ENCODE results near the gene GPR146.
"Not testable (repeated sequence)": the region's sequence is repeated elsewhere in the genome, so short reads cannot be mapped to it uniquely, and the experiment has no call there.

GPR146 gene

DNA sequence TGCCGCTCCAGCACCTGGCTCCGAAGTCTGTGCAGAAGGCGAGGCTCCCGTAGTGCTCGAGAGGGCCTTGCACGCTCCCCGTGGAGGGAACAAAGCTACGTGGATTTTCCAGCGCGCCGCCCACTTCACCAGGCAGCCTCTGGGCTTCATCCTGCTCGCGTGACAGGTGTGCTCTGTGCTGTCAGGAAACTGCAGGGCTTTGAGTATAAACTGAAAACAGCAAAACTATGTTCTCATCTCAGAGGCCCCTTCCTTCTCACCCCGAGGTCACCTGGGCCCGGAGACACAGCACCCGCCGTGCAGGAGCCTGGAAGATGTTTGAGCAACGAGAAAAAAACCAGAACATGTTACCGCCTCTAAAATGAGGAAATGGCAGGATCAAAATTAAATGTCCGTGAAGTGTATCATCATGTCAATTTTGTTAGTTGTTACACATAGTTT is 17.6 kb upstream of the GPR146 start:
- DNase-seq, result no peak

DNA sequence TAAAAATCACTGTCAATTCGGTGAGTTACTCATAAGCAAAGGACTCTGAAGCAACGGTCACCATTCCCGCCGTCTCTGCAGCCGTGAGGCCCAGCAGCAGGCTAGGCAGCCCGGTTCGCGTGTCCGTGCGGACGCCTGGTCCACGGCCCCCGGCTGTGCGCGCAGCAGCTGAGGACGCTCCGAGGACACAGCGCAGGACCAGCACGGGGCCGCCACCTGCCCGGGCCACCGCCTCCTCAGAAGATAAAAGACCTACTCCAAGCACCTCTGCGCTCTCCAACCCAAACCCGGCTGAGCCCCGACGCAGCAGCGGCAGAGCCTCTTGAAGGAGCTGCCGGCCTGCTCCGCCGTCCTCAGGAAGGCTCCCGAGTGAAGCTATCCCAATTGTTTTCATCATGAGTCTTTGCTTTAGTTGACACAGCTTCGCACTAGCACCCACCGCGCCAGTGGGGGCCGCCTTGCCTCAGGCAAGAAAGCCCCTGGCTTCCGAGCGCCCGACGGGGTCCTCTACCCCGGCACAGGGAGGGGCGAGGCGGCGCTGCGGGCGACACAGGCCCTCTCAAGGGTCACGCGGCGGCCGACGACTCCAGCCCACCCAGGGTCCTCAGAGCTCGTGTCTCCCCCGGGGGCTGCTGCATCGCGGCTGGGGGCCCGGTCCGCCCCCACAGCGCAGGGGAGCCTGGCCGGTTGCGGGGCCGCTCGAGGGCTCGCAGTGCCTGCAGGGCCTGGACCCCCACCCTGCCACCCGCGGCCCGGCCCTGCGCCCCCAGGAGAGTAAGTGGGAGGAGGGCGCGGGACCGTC is 16.9 kb upstream of the GPR146 start:
- peak; percentile 72 for DNase-seq

DNA sequence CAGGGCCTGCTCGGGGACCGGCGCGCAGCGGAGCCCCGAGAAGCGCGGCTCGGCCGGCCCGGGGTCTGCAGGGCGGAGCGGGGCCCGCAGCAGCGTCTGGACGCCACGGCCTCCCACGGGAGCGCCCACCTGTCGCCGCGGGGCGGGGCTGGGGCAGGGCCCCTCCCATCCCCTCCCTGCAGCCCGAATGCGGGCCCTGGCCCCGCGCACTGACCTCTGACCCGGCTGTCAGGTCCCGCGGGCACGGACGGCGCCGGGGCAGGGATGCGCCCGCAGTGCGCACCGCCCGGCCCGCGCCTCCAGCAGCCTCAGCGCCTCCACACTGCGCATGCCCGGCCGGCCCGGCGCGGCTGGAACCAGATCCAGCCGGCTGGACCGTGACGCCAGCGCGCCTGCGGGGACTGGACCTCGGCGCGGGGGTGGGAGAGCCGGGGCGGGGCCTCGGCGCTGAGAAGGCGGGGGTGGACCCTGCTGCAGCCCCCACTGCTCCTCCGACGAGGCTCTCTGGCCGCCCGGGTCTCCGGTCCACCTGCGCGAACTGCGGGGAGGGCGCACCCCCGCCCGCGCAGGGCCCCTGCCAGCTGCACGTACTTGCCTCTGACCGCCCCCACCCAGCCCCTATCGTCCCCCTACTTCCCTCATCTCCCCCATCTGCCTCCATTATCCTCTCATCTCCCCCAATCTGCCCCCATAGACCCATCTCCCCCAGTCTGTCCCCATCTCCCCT is 16.1 kb upstream of the GPR146 start:
- peak; percentile 96 for DNase-seq

DNA sequence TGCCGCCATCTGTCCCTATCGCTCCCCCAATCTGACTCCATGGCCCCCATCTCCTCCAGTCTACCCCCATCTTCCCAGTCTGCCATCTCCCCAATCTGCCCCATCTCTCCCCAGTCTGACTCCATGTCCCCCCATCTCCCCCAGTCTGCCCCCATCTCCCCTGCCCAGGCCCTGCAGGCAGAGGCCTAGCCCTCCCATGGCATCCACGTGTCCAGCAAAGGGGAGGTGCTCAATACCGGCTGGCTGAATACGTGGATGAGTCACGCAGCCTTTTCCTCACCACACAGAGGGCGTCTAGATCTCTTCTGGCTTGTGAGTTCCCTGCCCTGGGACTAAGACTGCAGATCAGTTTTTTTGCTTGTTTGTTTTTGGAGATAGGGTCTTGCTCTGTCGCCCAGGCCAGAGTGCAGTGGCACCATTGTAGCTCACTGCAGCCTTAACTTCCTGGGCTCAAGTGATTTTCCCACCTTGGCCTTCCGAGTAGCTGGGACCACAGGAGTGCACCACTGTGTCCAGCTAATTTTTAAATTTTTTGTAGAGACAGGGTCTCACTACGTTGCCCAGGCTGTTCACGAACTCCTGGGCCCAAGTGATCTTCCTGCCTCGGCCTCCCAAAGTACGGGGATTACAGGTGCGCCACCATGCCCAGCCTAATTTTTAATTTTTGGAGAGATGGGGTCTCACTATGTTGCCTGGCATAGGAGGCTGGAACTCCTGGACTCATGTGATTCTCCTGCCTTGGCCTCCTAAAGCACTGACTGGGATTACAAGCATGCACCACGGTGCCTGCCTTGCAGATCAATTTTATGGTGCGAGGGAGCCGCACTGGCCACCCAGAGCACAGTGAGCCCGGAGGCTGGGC is 15.3 kb upstream of the GPR146 start:
- peak; percentile 90 for DNase-seq

DNA sequence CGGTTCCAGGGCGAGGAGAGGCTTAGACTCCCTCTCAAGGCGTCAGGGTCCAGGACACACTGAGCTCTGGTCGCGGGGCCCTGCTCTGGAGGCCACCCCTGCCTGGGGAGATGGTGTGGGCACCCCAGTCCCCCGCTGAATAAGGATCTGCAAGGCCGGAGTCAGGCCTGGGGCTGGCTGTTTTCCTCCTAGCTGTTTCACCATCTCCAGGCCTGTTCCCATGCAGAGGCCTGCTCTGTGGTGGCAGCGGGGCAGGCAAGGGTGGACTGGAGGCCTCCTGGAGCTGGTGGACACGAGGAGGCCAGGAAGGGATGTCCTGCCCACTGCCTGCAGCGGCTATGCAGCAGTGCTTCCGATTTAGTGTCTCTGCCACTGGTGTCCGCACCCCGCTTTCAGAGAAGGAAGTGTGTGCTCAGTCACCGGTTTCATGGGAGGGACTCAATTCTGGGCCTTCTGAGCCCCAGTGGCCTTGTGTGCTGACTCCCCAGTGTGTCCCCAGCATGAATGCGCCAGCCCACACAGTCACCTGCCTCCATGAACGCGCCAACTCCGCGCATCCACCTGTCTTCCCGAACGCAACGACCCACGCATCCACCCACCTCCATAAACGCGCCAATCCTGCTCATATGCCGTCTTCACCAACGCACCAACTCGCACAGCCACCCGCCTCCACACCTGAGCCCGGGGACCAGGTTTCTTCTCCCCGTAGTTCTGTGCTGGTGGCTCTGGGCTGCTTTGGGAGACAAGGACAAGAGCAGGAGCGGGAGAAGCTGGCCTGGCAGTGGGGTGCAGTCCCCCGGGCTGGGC is 14.5 kb upstream of the GPR146 start:
- DNase-seq, result no peak

DNA sequence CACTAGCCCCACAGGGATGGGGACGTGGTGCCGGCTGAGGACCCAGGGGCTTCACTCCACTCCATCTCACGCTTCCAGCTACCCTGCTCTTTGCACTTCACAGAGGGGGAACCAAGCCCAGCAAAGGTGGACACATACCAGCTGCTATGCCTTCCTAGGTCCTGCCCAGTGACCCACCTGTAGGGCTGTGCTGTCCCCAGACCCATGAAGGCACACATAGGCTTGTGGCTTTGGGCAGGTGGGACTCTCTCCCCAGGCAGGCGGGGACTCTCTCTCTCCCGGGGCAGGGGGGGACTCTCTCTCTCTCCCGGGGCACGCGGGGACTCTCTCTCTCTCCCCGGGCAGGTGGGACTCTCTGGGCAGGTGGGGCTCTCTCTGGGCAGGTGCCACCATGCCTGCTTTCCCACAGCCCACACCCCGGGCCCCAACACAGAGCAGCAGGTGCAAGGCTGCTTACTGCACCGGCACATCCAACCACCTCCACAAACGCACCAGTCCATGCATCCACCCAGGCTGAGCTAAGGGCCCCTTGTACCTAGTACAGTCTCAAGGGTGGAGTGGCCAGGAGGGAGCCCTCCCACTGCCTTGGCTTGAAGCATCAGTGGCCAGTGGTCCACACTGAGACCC is 13.8 kb upstream of the GPR146 start:
- DNase-seq, result no peak

DNA sequence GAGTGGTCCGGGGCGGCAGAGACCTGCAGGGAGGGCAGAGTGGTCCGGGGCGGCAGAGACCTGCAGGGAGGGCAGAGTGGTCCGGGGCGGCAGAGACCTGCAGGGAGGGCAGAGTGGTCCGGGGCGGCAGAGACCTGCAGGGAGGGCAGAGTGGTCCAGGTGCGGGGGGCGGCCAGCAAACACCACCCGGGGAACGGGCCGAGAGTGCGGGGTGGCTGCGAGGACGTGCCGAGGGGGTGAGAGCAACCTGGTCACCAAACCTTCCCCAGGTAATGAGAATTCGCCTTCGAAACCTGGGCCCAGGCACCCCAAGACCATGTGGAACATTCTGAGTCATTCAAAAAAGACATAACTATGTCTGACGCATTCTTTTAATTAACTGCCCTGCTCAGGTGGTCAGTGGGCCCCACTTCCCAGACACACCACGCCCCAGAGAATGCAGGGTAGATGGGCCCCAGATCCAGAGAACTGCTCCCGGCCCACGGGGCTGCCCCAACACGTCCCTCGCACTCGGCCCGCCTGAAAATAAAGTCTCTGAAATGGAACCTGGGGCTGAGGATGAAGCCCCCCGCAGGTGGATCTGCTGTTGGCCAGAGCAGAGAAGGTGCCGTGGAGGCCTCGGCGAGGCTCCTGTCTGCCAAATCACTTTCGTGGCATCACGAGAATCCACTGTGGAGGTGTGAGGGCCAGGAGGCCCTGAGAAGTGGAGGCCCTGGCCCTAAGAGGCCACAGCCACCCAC is 12.5 kb upstream of the GPR146 start:
- no peak for DNase-seq

DNA sequence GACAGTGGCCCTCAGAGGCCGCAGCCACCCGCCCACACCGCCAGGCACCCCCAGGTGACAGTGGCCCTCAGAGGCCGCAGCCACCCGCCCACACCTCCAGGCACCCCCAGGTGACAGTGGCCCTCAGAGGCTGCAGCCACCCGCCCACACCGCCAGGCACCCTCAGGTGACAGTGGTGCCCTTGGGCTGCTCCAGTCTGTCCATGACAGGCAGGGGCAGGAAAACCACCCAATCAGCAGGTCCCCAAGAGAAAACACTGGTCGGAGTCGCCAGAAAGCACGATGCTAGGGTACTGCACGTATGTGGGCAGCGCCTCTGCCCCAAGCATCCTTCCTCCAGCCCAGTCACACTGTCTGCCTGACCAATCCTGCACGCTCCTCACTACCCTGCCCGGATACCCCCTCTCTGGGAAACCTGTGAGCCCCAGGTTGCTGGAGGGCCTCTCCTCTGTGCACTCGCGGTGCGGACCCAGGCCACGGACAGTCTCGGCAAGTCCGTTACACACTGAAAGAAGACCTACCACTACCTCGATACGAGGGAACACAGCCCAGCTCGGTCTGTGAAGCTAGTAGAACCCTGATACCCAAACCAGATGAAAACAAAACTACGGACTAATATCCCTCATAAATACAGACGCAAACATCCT is 11.7 kb upstream of the GPR146 start:
- no peak for DNase-seq

DNA sequence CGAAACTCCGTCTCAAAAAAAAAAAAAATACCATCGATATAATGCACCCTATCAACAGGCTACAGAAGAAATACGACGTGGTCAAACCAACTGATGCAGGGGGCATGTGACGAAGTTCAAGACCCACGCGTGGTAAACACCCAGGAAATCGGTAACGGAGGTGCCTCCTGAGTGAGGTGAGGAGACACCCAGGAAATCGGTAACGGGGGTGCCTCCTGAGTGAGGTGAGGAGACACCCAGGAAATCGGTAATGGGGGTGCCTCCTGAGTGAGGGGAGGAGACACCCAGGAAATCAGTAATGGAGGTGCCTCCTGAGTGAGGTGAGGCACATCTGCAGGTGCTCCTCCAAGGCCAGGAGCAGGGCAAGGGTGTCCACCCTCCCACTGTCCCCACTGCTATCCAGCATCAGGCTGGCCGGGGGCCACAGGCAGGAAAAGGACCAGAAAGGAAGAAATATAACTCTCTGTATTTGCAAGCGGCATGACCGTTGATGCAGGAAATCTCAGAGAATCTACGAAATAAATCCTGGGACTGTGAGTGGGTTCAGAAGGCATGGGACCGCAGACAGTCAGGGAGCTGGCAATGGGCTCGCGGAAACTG is 10.7 kb upstream of the GPR146 start:
- no peak for DNase-seq

DNA sequence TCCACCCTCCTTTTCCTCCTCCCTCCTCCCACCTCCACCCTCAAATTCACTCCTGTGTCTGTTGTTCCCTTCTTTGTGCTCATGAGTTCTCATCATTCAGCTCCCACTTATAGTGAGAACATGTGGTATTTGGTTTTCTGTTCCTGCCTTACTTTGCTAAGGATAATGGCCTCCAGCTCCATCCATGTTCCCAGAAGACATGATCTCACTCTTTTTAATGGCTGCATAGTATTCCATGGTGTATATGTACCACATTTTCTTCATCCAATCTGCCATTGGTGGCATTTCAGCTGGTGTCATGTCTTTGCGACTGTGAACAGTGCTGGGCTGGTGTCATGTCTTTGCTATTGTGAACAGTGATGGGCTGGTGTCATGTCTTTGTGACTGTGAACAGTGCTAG is 9.6 kb upstream of the GPR146 start:
- DNase-seq, result not testable (repeated sequence)

DNA sequence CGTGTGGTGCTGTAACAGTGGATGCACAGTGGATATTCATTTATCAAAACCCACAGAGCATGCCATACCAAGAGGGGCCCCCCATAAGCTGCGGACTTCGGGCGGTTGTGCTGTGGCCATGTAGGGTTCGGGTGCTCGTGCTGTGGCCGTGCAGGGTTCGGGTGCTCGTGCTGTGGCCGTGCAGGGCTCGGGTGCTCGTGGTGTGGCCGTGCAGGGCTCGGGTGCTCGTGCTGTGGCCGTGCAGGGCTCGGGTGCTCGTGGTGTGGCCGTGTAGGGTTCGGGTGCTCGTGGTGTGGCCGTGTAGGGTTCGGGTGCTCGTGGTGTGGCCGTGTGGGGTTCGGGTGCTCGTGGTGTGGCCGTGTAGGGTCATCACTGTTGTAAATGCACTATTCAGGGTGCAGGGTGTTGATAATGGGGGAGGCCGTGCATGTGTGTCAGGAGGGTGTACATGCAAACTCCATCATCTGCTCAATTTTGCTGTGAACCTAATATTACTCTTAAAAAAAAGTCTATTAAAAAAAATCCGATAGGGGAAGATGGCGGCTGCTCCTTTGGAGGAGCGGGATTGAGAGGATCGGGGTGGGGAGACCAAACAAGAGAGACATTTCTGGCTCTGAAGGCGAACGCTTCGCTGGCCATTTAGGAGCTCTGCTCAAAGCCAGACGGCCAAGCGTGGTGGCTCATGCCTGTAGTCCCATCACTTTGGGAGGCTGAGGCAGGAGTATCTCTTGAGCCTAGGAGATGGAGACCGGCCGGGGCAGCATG is 8.0 kb upstream of the GPR146 start:
- not testable (repeated sequence) for DNase-seq

DNA sequence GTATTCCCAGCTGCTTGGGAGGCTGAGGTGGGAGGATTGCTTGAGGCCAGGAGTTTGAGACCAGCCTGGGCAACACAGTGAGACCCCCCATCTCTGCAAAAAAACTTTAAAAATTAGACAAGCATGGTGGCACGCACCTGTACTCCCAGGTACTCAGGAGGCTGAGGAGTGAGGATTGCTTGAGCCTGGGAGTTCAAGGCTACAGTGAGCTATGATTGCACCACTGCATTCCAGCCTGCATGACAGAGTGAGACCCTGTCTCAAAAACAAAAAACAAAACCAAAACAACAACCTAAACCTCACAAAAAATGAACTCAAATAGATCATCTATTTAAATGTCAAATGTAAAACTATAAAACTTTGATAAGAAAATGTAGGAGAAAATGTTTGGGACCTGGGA is 4.1 kb upstream of the GPR146 start:
- DNase-seq, result not testable (repeated sequence)

DNA sequence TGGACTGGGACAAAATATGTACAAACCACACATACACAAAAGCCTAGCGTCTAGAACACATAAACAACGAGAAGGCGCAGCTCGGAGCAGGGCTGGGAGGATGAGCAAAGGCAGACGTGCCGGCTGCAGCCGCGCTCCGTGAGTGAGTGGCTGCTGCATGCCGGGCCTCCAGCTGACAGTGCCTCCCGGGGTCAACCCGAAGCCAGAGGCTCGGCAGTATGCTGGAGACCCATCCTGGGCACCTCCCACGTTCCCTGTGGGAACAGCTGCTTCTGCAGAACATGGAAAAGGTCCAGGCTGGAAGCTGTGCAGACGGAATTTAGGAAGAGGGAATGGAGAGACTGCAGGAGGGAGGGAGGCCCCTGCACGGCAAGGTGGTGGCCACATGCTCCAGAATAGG is 3.6 kb upstream of the GPR146 start:
- peak; percentile 87 for DNase-seq

DNA sequence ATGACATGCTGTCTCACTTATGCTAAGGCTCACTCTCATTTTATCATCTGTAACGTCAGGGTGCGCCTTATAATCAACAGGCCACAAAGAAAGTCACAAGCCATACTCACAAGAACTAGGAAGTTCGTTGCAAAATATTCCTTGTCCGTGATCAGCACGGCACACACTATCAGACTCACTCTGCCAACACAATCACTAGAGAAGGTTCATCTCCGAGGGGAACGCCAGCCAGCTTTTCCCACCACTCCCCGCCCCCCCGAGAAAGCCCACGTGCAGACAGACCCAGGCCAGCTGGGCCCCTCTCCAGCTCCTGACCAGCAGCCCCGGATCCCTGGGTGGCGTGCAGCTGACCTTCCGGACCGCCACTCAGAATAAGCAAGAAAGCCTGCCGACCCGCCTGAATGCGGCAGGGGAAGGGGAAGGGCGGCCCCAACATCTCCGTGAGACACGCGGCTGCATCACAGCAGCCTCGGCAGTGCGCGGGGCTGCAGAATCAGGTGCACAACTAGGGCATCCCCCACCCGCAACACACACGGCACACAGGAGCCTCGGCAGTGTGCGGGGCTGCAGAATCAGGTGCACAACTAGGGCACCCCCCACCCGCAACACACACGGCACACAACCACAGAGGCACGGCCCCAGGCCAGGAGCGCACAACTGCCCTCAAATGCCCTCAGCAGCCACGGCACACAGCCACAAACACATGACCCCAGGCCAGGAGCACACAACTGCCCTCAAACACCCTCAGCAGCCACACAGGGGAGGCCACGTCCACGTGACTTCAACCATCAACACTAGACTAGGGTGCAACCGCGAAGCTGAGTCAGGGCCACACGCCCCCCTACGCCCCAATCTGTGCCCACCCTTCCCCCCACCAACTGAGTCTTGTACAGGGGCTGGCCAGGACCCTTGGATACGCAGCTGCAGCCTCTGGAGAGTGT is 2.5 kb upstream of the GPR146 start:
- DNase-seq, result peak; percentile 68

DNA sequence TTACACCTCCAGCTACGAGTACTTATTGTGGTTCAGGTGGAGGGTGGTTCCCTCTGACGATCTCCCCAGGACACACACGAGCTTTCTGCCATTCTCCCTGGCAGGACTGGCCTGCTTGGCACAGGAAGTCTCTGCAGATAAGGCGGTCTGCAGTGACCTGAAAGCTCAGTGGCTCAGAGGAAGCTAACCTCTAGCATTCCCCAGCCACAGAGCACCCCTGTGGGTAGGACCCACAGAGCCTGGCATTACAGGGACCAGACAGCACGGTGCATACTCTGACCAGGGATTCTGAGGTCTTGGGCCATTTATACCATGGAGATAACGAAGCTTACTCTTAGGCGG is 1.9 kb upstream of the GPR146 start:
- no peak for DNase-seq

DNA sequence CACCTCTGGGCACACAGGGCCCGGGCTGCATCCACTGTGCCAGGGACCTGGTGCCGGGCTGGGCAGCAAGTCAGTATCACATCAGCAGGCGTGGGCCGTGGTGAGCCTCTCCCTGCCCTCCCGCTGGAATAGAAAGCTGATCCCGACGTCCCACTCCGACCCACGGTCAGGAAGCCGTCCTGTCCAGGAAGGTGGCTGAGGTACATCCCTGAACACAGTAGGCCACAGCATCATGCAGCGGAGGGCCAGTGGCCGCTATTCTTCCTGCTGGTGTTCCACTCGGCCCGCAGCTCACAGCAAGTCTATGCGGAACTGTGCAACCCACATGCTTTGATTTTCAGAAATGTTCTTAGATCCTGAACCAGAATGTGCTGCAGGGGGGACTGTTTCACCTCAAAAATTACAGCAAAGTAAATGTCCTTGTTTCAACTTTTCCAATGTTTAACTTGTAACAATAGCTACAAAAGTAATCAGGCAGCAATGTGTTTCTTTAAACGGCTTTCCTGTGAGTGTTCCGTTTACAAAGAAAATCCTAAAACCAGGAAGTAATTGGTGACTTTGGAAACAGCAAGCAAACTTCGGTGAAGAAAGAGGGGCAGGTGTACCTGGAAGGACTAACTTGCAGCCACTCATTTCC is 676 bp upstream of the GPR146 start:
- DNase-seq, result no peak

DNA sequence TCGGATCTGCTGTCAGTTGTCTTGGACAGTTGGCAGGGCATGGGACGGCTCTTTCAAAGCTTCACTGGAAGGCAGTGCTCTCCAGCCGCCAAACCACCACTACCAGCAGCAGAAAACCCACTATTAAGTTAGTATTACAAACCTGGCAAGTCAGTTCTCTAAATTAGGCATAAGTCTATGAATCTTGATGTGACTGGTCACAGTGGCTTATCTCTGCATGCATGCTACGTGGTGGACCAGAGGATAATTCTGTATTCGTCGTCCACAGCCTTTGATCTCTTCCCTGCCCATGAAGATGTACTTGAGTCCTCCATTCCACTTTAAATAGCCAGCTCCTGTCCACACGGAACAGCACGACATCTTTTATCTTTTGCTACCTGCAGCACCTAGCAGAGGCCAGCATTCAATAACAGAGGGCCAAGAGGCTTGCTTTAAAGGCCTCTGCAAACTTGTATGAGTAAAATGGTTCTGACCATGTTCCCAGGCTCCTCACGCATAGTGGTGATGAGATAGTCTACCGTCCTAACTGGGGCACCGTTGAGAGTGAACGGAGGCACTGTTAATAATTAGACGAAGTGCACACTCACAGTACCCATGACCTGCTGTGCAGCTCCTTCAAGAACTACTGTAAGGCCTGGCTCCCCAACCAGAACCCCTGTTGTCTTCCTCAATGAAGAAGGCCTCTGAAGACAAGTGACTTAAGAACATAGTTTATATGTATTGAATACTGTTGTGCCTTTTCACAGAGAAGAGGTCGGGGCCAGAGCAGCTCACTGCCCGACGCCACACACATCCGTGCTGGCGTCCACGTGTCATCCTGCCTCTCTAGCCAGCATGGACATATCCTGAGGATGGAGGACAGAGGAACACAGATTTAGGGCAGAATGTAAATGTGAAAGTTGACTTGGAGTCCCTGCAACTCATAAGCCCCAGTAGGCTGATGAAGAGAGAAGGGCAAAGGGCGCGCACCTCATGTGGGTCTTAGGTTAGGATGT is 1.0 kb downstream of the GPR146 start:
- no peak for DNase-seq
